Thoracic aorta (tissue), 2 donors: ENCODE results near the gene RFTN2. TPM values are rescaled to one million over a fixed set of nuclear protein-coding genes. Genes with fewer than 3 reads are reported as not detected.
"Not testable (repeated sequence)": the region's sequence is repeated elsewhere in the genome, so short reads cannot be mapped to it uniquely, and the experiment has no call there.

ENCODE experiments used
- ATAC-seq: fragments of 150-250 bp; one replicate; pipeline ENCODE4 v1.8.0; 2017; ENCODE audit warnings: low read depth; ENCODE audit not compliant: insufficient number of reproducible peaks, low FRiP score
- DNase-seq: peaks from one replicate; pipeline ENCODE4 v3.0.0-alpha.2; 2020; ENCODE audit warnings: low spot score
- H3K27ac ChIP-seq, 2 donors: fragments of 200-600 bp; sonication (generic); 1 replicate in 1 of 2; 2 replicates in 1 of 2; pipeline ENCODE4 v1.5.1; 2016; ENCODE audit warnings: mild to moderate bottlenecking in 2 of 2, moderate library complexity in 2 of 2
- H3K27me3 ChIP-seq: fragments of 200-600 bp; sonication (generic); replicated peaks from 2 replicates; pipeline ENCODE4 v1.6.0; 2016; ENCODE audit warnings: mild to moderate bottlenecking; ENCODE audit not compliant: insufficient read depth
- H3K36me3 ChIP-seq: fragments of 200-600 bp; sonication (generic); one replicate; pipeline ENCODE4 v1.5.1; 2016
- H3K4me1 ChIP-seq, 2 donors: fragments of 200-600 bp; sonication (generic); 1 replicate in 1 of 2; 2 replicates in 1 of 2; pipeline versions ENCODE4 v1.5.1 to v1.6.0; 2016; ENCODE audit warnings: low read depth in 2 of 2, mild to moderate bottlenecking in 1 of 2; ENCODE audit not compliant: control insufficient read depth in 1 of 2
- H3K4me3 ChIP-seq: fragments of 200-600 bp; sonication (generic); 2 replicates; pipeline ENCODE4 v1.5.1; 2016; ENCODE audit warnings: mild to moderate bottlenecking
- H3K9me3 ChIP-seq: fragments of 200-600 bp; sonication (generic); 2 replicates; pipeline ENCODE4 v1.5.1; 2016
- CTCF ChIP-seq: fragments of 200-600 bp; sonication (generic); IDR thresholded peaks from one replicate; pipeline ENCODE4 v1.5.1; 2019; ENCODE audit warnings: antibody characterized with exemption
- total RNA-seq, 2 donors: library from RNA; depleted of rRNA; stranded (reverse); fragments of >200 nt; gene quantifications; one replicate each; pipeline versions ENCODE4 v1.1.0 to v1.2.3, GENCODE V29; 2016

RFTN2 gene
- total RNA-seq, 2 donors from 2014 or later, result 9.3 to 18.9 TPM

- Histone ChIP-seq H3K36me3 (no peaks in the 10 kb centered on the region), H3K4me3 (peak within 1 kb of the TSS; percentile 79), H3K27me3 (no peaks in the 10 kb centered on the region), H3K9me3 (no peaks in the 10 kb centered on the region), H3K4me1 (peaks cover 27 to 32% of the 10 kb centered on the region in 2 donors), H3K27ac (peak within 1 kb of the TSS; percentile 84)
- DNase-seq (peak; percentile 48), ATAC-seq (peak; percentile 82)
- TF ChIP-seq CTCF, result no peak
Measured at GRCh38 chr2:197705121-197705911, 29.9 kb upstream of the RFTN2 start, which contains the start of gene MARS2. MARS2 (plus strand) TSS chr2:197705369; CDS start chr2:197705406, 37 bp downstream.

GRCh38 chr2:197704434-197705120 is 29.2 kb upstream of the RFTN2 start:
- no peaks in the 10 kb centered on the region for H3K36me3 ChIP-seq
- H3K4me1 ChIP-seq, result peaks cover 27 to 32% of the 10 kb centered on the region in 2 donors
- H3K27me3 ChIP-seq, result no peaks in the 10 kb centered on the region
- no peak for DNase-seq
- peak; percentile 45 for ATAC-seq
- TF ChIP-seq CTCF, result no peak
- peak overlapping the region; percentile 79 for H3K4me3 ChIP-seq
- peak overlapping the region; percentile 84 for H3K27ac ChIP-seq
- H3K9me3 ChIP-seq, result no peaks in the 10 kb centered on the region

- H3K36me3 ChIP-seq, result no peaks in the 10 kb centered on the region
- ATAC-seq (no peak), DNase-seq (no peak)
- no peak overlapping the region for H3K27ac ChIP-seq
- H3K27me3 ChIP-seq, result no peaks in the 10 kb centered on the region
- TF ChIP-seq CTCF, result no peak
- no peak overlapping the region for H3K4me3 ChIP-seq
- no peaks in the 10 kb centered on the region for H3K9me3 ChIP-seq
- H3K4me1 ChIP-seq, result peaks cover 2 to 3% of the 10 kb centered on the region in 2 donors
Measured at GRCh38 chr2:197700960-197701359, 25.6 kb upstream of the RFTN2 start.

GRCh38 chr2:197699724-197700123 is 24.3 kb upstream of the RFTN2 start:
- not testable (repeated sequence) for H3K36me3 ChIP-seq

GRCh38 chr2:197696571-197696970 is 21.2 kb upstream of the RFTN2 start:
- H3K4me3 ChIP-seq, H3K9me3 ChIP-seq, DNase-seq, H3K36me3 ChIP-seq, H3K27me3 ChIP-seq, H3K27ac ChIP-seq, H3K4me1 ChIP-seq, ATAC-seq: not testable (repeated sequence)

More at GRCh38 chr2:197699724-197700123, 24.3 kb upstream of the RFTN2 start:
- not testable (repeated sequence) for H3K27me3 ChIP-seq, ATAC-seq, H3K27ac ChIP-seq, H3K4me1 ChIP-seq, H3K9me3 ChIP-seq, H3K4me3 ChIP-seq, DNase-seq

GRCh38 chr2:197695971-197696370 is 20.6 kb upstream of the RFTN2 start:
- H3K27me3 ChIP-seq, H3K9me3 ChIP-seq, ATAC-seq, H3K4me3 ChIP-seq, DNase-seq, H3K36me3 ChIP-seq, H3K4me1 ChIP-seq, H3K27ac ChIP-seq: not testable (repeated sequence)

- not testable (repeated sequence) for DNase-seq, ATAC-seq, H3K9me3 ChIP-seq, H3K27ac ChIP-seq, H3K36me3 ChIP-seq, H3K4me3 ChIP-seq, H3K27me3 ChIP-seq, H3K4me1 ChIP-seq
Measured at GRCh38 chr2:197695206-197695605, 19.8 kb upstream of the RFTN2 start.
